Measurements from ENCODE around the gene SHC3. TPM values are rescaled to one million over a fixed set of nuclear protein-coding genes. Genes with fewer than 3 reads are reported as not detected.

Gene SHC3
- total and polyA plus RNA-seq, 8 donors, result 0.15 to 1.7 (median 1.0) TPM

GRCh38 chr9:89225036-89225435, 46.4 kb upstream of the SHC3 start:
- H3K4me1 ChIP-seq, result peaks cover 0 to 15% (median 4%) of the 10 kb centered on the region in 4 donors
- no peaks in the 10 kb centered on the region for H3K36me3 ChIP-seq
- H3K27me3 ChIP-seq, result peaks cover 0 to 4% (median 4%) of the 10 kb centered on the region in 3 donors
- H3K27ac ChIP-seq, result peak overlapping the region in 1 of 5 donors; percentile 42
- H3K9me3 ChIP-seq, result no peaks in the 10 kb centered on the region
- no peak for DNase-seq
- TF ChIP-seq POLR2A (IDR thresholded peaks at IDR 0.05), result no peak
- no peak for TF ChIP-seq POLR2AphosphoS5 (IDR thresholded peaks at IDR 0.05)
- no peak for TF ChIP-seq CTCF (IDR thresholded peaks at IDR 0.05)
- no peak for TF ChIP-seq EP300 (IDR thresholded peaks at IDR 0.05)
- 72 to 85% (median 78%) methylated on average over 4 of the region's 4 CpGs for WGBS, 5 donors
- H3K4me3 ChIP-seq, result no peak overlapping the region
- intact Hi-C loops (cut with DNase I; ENCODE audit: low total_unique reads), result no loop called here

GRCh38 chr9:89224633-89225032, 46.0 kb upstream of the SHC3 start:
- TF ChIP-seq EP300 (IDR thresholded peaks at IDR 0.05) (no peak), CTCF (IDR thresholded peaks at IDR 0.05) (no peak), POLR2A (IDR thresholded peaks at IDR 0.05) (no peak), POLR2AphosphoS5 (IDR thresholded peaks at IDR 0.05) (no peak)
- intact Hi-C loops (cut with DNase I; ENCODE audit: low total_unique reads), result no loop called here
- 90 to 98% (median 92%) methylated on average over 4 of the region's 4 CpGs for WGBS, 5 donors

GRCh38 chr9:89223396-89223977, 44.9 kb upstream of the SHC3 start:
- Histone ChIP-seq H3K9me3 (no peaks in the 10 kb centered on the region), H3K27ac (no peak overlapping the region), H3K36me3 (no peaks in the 10 kb centered on the region), H3K27me3 (peaks cover 0 to 4% (median 4%) of the 10 kb centered on the region in 3 donors), H3K4me3 (no peak overlapping the region), H3K4me1 (peaks cover 0 to 18% (median 4%) of the 10 kb centered on the region in 4 donors)
- TF ChIP-seq EP300 (IDR thresholded peaks at IDR 0.05) (no peak), POLR2A (IDR thresholded peaks at IDR 0.05) (no peak), CTCF (IDR thresholded peaks at IDR 0.05) (no peak), POLR2AphosphoS5 (IDR thresholded peaks at IDR 0.05) (no peak)
- no peak for DNase-seq
- WGBS, 5 donors, result 82 to 92% (median 91%) methylated on average over 5 of the region's 5 CpGs
- intact Hi-C loops (cut with DNase I; ENCODE audit: low total_unique reads), result no loop called here

More at GRCh38 chr9:89224633-89225032, 46.0 kb upstream of the SHC3 start:
- Histone ChIP-seq H3K4me3 (no peak overlapping the region), H3K27ac (peak overlapping the region in 1 of 5 donors; percentile 42), H3K36me3 (no peaks in the 10 kb centered on the region), H3K27me3 (peaks cover 0 to 4% (median 4%) of the 10 kb centered on the region in 3 donors), H3K9me3 (no peaks in the 10 kb centered on the region), H3K4me1 (peaks cover 0 to 15% (median 4%) of the 10 kb centered on the region in 4 donors)
- DNase-seq, result no peak

- DNase-seq, result no peak
- Histone ChIP-seq H3K36me3 (no peaks in the 10 kb centered on the region), H3K4me3 (no peak overlapping the region), H3K27me3 (no peaks in the 10 kb centered on the region), H3K9me3 (no peaks in the 10 kb centered on the region), H3K4me1 (peaks cover 0 to 10% (median 0%) of the 10 kb centered on the region in 4 donors), H3K27ac (no peak overlapping the region)
- 81 to 86% (median 83%) methylated on average over 5 of the region's 5 CpGs for WGBS, 5 donors
- TF ChIP-seq POLR2A (IDR thresholded peaks at IDR 0.05) (no peak), EP300 (IDR thresholded peaks at IDR 0.05) (no peak), POLR2AphosphoS5 (IDR thresholded peaks at IDR 0.05) (no peak), CTCF (IDR thresholded peaks at IDR 0.05) (no peak)
- intact Hi-C loops (cut with DNase I; ENCODE audit: low total_unique reads), result no loop called here
Measured at GRCh38 chr9:89219637-89220036, 41.0 kb upstream of the SHC3 start.

All from stomach (tissue), 9 donors.